Renal pelvis (tissue), 4 donors: Measurements from ENCODE around the gene MYO1B. TPM values are rescaled to one million over a fixed set of nuclear protein-coding genes. Genes with fewer than 3 reads are reported as not detected.

Experiments
- DNase-seq: peaks from one replicate; pipeline ENCODE4 v3.0.0-alpha.2; 2013
- polyA plus RNA-seq, 3 donors: library from polyadenylated mRNA; unstranded; fragments of 120-200 nt; gene quantifications; one replicate each; pipeline ENCODE4 v1.2.1, GENCODE V29; 2013; ENCODE audit not compliant: insufficient read length in 3 of 3

Gene MYO1B
- polyA plus RNA-seq, 3 donors, result 91.6 to 112 (median 104) TPM

- no peak for DNase-seq
These were observed 148.8 kb downstream of the MYO1B start for GRCh38 chr2:191394043-191394442.

- no peak for DNase-seq
These were observed 151.6 kb downstream of the MYO1B start for GRCh38 chr2:191396794-191397193.

- DNase-seq, result no peak
These were observed 154.4 kb downstream of the MYO1B start for GRCh38 chr2:191399601-191400000.

GRCh38 chr2:191401287-191401686 is 156.1 kb downstream of the MYO1B start:
- DNase-seq, result peak; percentile 10

- DNase-seq, result no peak
These were observed 157.9 kb downstream of the MYO1B start for GRCh38 chr2:191402966-191403565.

GRCh38 chr2:191404568-191404991 is 159.4 kb downstream of the MYO1B start:
- DNase-seq, result no peak

- no peak for DNase-seq
These were observed 160.3 kb downstream of the MYO1B start for GRCh38 chr2:191405546-191405945.

GRCh38 chr2:191410646-191411436 is 165.6 kb downstream of the MYO1B start:
- no peak for DNase-seq

GRCh38 chr2:191411472-191411871 is 166.3 kb downstream of the MYO1B start:
- DNase-seq, result no peak

- no peak for DNase-seq
These were observed 167.1 kb downstream of the MYO1B start for GRCh38 chr2:191412353-191412752.

GRCh38 chr2:191415101-191415500 is 169.9 kb downstream of the MYO1B start:
- DNase-seq, result no peak

- DNase-seq, result no peak
These were observed 170.7 kb downstream of the MYO1B start for GRCh38 chr2:191415858-191416257.

- DNase-seq, result no peak
These were observed 172.5 kb downstream of the MYO1B start for GRCh38 chr2:191417746-191418145.

GRCh38 chr2:191421950-191422349 is 176.7 kb downstream of the MYO1B start:
- DNase-seq, result no peak

- no peak for DNase-seq
These were observed 181.8 kb downstream of the MYO1B start for GRCh38 chr2:191427031-191427430.

- DNase-seq, result no peak
These were observed 182.9 kb downstream of the MYO1B start for GRCh38 chr2:191428141-191428540.

- DNase-seq, result no peak
These were observed 185.3 kb downstream of the MYO1B start for GRCh38 chr2:191430476-191430875.

- DNase-seq, result no peak
These were observed 186.9 kb downstream of the MYO1B start for GRCh38 chr2:191432121-191432520.

- DNase-seq, result no peak
These were observed 188.9 kb downstream of the MYO1B start for GRCh38 chr2:191434072-191434471.

- DNase-seq, result no peak
These were observed 189.9 kb downstream of the MYO1B start for GRCh38 chr2:191435141-191435540.

- no peak for DNase-seq
These were observed 191.3 kb downstream of the MYO1B start for GRCh38 chr2:191436368-191437055.

- no peak for DNase-seq
These were observed 194.3 kb downstream of the MYO1B start for GRCh38 chr2:191439481-191439880.
